GM18505 (cell line): ENCODE data around the gene TFDP3.

Source experiments
- ATAC-seq: cut with Tn5 transposase; IDR thresholded peaks from one replicate; pipeline ENCODE4 v1.9.1; 2021; ENCODE audit not compliant: unreplicated experiment
- POLR2A ChIP-seq: IDR thresholded peaks from 4 replicates; pipeline ENCODE4 v1.6.1; 2011; ENCODE audit warnings: borderline replicate concordance; ENCODE audit not compliant: insufficient read depth, insufficient read length; ENCODE audit errors: extremely low read depth

The TFDP3 gene, protein sequence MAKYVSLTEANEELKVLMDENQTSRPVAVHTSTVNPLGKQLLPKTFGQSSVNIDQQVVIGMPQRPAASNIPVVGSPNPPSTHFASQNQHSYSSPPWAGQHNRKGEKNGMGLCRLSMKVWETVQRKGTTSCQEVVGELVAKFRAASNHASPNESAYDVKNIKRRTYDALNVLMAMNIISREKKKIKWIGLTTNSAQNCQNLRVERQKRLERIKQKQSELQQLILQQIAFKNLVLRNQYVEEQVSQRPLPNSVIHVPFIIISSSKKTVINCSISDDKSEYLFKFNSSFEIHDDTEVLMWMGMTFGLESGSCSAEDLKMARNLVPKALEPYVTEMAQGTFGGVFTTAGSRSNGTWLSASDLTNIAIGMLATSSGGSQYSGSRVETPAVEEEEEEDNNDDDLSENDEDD

DNA sequence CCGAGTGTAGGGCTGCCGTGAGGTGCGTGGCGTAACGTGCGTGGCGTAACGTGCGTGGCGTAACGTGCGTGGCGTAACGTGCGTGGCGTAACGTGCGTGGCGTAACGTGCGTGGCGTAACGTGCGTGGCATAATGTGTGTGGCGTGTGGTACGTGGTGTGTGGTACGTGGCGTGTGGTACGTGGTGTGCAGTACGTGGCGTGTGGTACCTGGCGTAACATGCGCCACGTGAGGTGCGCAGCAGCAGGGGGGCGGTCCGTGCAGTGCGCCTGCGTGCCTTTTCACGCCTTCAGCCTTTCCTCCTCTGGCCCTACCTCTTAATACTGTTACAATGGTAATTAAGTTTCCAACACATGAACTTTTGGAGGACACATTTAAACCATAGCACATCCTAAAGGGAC, at the start of gene TFDP3:
TSS of gene TFDP3 (minus strand) at position 26 of the 400 bp plus-strand sequence. CDS start 95 bp downstream, outside the sequence.
- TF ChIP-seq POLR2A, result no peak
- no peak for ATAC-seq

DNA sequence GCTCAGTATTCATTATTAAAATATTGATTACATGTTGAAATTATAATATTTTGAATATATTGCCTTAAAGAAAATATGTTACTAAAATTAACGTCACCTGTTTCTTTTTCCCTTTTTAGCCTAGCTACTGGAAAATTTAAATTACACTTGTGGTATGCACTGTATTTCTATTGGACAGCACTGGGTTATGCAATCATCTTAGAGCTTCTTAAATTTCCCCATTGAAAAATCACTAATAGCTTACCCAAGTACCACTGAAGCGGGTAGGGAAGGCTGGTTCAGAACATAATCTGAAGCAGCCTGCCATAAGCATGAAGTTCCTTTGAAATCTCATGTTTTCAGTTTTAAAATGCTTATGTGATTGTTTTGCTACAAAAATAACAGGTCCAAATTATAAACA, 49.5 kb upstream of the TFDP3 start:
- no peak for ATAC-seq
- no peak for TF ChIP-seq POLR2A

DNA sequence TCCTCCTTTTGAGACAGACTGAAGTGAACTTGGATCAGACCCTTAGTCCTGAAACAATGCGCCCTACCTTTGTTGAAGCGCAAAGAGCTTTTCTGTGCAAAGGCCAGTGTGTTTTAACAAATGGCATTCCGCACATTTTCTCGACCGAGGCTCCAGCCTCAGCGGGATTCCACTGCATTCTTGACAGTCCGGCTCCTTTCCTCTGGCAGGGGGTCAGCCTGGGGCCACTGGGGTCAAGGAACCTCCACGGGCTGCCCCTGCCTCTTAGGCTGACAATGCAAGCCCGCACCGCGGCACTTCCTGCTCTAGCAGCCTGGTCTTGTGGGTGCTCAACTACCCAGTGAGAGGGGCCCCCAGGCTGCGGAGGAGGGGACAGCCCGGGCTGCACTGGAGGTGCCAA, 47.2 kb upstream of the TFDP3 start:
- TF ChIP-seq POLR2A, result no peak

DNA sequence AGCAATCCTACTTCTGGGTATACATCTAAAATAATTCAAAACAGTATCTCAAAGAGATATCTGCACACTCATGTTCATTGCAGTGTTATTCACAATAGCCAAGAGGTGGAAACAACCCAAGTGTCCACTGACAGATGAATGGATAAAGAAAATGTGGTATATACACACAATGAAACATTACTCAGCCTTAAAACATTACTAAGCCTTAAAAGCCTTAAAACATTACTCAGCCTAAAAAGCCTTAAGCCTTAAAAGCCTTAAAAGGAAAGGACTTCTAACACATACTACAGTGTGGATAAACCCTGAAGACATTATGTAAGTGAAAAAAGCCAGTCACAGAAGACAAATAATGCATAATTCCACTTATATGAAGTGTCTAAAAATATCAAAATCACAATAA, 40.3 kb upstream of the TFDP3 start:
- no peak for TF ChIP-seq POLR2A
- no peak for ATAC-seq

More for the DNA sequence above, 47.2 kb upstream of the TFDP3 start:
- no peak for ATAC-seq

DNA sequence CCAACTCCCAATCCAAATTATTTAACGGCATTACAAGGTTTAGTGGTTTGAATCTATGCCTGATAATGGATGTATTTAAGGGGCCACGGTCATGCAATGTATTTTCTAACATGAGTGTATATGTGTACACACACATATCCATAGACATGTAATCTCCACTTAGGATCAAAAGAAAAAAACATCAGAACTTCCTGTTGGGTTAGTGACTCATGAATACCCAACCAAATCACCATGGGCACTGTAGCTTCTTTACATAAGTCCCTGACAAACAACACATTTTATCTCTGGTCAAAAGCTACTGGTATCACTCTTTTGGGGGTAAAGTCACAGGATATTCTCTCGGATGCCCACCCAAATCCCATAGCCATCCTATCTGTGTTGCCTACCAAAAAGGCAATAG, 36.5 kb upstream of the TFDP3 start:
- no peak for TF ChIP-seq POLR2A
- ATAC-seq, result no peak

DNA sequence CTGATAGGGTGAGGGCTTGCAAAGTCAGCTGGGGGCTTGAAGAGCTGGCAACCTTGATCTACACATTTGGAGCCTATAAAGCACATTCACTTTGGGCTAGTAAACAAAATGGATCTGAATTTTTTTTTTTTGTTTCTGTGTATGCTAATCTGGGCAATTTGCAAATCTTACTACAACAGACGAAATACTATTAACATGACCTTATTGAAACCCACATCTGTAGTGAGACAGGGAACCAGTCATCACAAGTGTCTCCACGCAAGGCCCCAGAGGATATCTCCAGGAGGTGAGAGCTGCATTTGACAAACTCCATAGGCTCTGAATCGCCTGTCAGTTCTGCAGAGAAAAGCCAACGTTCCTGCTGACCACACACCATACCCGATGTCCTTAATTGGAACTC, 33.0 kb upstream of the TFDP3 start:
- no peak for TF ChIP-seq POLR2A
- ATAC-seq, result no peak

DNA sequence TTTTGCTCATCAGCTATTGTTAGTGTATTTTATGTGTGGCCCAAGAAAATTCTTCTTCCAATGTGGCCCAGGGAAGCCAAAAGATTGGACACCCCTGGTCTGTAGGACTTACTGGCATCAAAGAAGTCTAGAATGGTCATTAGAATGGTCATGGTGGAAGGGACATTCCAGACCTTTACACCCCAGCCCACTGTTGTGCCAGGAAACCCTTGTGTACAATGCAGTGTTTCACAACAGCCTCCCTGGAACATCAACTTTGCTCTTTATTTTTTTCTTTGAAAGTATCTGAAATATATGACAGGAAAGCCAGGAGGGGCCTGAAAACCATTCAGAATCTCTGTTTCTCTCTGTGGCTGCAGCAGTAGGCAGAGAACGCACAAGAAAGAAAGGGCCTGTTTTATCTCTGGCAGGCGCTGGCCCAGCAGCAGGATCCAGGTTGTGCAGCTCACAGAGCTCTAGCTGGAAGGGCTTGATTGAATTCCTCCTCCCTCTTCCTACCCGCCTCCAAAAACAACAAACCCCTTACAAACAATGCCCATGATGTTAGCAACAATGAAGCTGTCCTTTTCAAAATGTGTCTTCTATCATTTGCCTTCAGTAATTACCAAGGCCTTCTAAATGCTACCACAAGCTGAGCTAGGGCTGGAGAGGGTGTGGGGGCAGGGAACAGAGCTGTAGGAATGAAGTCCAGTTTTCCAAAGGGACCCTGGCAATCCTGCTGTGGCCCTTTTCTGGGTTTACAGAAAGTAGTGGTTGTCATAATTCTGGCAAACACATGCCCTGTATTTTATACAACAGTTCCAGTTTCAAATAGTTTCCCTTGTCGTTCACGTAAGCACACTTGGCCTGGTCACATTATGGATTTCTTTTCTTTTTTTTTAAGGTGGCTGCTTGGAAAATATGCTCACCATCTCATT, 32.3 kb upstream of the TFDP3 start:
- ATAC-seq, result no peak
- no peak for TF ChIP-seq POLR2A

DNA sequence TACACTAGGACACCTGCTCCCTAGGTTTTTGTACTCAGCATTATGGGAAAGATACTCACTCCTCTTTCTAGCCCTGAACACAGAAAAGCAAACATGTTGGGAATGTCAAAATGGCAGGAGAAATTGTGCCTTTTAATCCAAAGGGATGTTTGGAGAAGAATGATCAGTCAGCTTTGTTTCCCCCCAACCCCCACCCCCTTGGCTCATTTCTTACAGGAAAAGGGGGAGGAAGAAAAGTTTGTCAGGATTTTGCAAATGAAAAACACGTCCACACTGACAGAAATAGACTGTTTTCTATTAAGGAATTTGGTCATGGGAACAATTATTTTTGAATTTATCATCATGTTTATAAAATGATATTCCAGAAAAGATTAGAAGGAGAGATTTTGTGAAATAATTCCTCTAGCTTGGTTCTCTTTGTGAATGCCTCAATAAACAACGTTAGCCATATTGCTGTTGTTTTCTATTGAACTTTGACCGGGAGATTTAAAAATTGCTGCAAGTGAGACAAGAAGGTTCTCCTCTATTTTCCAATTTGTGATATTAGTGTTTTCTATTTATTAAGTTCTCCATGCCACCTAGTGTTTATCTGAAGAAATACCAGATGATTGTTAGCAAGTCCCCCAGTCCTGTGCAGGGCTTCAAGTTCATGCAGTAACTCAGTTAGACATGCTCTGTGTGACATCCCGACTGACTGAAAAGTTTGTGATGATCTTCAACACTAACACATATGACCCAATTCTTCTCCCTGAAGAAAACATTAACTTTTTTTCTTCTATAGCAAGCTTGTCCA, 31.3 kb upstream of the TFDP3 start:
- no peak for TF ChIP-seq POLR2A

DNA sequence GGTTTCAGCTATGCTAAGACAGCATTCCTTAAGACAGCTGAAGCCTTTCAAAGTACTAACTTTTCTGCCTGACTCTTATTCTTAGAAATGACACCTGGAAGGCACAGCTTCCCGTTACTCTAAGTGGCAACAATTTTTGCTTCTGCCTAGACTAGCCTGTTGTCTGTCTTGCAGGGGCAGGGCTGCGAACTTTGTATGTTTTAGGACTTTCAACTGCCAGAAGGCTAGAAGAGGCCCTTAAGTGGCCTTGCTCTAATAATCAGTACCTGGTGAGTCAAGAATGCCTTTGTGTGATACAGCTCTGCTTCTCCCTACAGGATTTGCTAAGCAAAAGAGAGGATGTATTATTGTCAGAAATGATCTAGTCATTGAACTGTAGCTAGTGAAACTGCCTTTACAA, 30.0 kb upstream of the TFDP3 start:
- no peak for TF ChIP-seq POLR2A
- ATAC-seq, result no peak

More for the DNA sequence above, 31.3 kb upstream of the TFDP3 start:
- ATAC-seq, result no peak

DNA sequence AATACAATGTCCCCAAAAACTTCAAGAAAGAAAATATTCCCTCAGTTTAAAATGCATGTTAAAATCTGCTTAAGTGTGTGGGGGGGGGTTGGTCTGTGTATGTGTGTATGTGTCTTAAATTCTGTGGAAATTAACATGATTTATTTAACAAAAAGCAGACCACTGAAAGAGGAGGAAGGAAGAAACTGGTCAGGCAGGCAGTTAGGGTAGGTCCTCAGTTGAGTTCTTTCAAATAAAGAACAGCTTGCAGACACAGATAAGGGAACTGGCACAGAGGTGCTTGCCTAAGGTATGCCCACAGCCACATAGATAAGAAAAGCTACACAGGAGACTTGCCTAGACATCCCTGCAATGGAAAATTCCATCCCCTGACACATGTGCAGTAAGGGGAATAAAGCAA, 28.8 kb upstream of the TFDP3 start:
- TF ChIP-seq POLR2A, result no peak
- ATAC-seq, result no peak

DNA sequence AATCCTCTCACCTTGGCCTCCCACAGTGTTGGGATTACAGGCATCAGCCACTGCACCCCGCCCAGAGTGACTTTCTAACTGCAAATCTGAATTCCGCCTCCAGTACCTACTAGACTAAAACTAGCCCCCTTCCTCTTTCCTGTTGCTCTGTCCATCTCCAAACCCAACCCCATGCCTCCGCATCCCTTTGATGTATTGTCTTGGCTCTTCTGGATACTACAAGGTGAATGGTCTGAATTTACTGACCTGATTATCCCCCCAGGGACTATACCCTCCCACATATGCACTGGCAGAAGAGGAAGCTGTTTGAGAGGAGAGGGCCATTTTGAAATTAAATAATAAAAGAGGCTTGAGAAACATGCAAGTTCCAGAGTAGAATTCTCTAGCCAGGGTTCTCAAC, 17.7 kb upstream of the TFDP3 start:
- no peak for TF ChIP-seq POLR2A
- no peak for ATAC-seq

DNA sequence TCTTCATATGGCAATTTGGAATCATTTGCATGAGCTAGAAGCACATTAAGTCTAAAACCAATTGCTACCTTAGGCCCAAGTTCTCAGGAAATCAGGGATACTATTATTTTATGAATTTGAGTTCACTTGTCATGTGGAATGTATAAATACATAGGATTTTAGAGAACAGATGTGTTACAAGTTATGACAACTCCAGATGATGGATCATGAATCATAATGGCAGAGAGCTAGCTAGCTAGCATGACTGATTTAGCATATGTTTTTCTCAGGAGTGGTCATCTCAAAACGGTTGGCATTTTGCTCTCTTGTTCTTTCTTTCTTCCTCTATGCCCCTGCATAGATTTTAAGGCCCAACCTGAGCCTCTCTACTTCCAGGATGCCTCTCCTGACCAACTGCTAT, 14.2 kb upstream of the TFDP3 start:
- no peak for ATAC-seq
- TF ChIP-seq POLR2A, result no peak

DNA sequence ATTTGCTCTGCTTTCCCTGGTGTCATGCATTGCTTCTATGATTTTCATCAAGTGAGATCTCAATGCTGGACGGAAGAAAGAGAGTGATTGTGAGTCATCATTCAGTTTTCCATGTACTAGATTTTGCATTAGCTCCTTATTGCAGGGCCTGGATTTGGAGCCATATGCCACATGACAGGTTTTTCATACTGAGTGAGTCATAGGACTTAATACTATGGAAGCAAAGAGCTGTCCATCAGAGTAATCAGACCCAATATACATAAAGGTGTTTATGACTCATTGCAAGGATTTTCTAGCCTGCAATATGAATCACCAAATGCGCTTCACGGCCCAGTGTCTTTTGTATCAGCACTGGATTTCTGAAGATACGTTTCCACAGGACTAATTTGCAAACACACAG, 11.2 kb upstream of the TFDP3 start:
- TF ChIP-seq POLR2A, result no peak
- no peak for ATAC-seq

DNA sequence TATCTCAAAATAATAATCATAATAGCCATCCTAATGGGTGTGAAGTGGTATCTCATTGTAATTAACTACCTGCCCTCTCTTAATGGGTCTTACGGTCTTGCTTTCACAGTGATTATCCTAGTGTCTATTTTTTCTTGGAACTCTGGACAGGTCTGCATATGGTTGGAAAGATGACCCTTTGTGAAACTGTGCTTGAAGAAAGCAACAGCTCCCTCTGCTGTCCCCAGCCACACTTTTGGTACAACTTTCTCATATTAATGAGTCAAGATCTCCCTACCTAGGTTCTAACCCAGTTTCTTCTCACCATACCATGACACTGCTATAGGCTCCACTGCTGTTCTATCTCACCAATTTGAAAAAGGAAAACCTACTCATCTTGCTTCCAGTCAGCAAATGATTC, 2.4 kb downstream of the TFDP3 start:
- ATAC-seq, result no peak
- TF ChIP-seq POLR2A, result no peak

DNA sequence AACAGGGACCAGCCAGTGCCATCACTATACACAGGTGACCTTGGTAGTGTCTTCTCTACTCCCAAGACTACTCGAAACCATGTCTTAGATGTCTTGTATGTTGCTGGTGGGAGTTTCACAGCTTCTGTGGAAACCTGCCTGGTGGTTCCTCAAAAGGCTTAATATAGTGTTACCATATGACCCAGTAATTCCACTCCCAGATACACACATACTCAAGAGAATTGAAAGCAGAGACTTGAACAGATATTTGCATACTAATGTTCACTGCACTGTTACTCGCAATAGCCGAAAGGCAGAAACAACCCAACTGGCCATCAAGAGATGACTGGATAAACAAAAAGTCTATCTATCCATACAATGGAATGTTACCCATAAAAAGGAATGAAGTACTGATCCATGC, 3.1 kb downstream of the TFDP3 start:
- ATAC-seq, result no peak
- no peak for TF ChIP-seq POLR2A
